HG02852 (cell line): ENCODE data around the gene QPCTL.
A peak's percentile ranks its signal among the peaks of the same experiment; 100 is the strongest.
"Not testable (repeated sequence)": the region's sequence is repeated elsewhere in the genome, so short reads cannot be mapped to it uniquely, and the experiment has no call there.

ENCODE experiments used
- ATAC-seq: cut with Tn5 transposase; IDR thresholded peaks from one replicate; pipeline ENCODE4 v1.9.1; 2021; ENCODE audit warnings: mild to moderate bottlenecking, moderate library complexity; ENCODE audit not compliant: unreplicated experiment

QPCTL gene

DNA sequence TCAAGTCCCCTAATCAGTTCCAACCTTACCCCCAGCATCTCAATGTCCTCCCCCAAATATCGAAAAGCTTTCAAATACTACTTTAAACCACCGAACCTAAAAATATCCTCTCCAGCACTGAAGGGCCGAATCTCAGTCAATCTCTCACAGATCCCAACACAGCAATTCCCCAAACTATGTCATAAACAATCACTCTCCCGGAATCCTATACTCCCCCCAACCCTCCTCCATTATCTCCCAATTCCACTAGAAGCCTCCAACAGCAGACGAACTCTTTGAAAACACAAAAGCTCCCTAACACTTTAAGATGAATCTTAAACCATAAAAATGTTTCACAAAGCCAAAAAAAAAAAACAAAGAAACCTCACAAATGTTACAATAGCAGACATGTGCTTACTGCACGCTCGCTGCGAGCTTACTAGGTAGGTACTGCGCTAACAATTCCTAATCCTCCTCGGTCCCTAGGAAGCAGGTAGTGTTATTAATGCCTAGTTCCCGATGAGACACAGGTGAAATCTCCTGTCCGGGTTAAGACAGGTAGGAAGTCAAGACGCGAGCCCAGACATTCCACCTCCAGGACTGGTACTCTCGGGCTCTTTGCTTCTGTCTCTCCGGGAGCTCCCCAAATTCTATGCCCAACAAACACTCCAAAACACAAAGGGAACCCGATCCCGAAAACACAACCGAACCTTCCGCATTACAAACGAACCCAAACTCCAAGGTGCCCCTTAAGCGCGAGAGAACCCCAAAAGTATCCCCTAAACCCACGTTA lies 24.1 kb downstream of the QPCTL start:
- no peak for ATAC-seq

DNA sequence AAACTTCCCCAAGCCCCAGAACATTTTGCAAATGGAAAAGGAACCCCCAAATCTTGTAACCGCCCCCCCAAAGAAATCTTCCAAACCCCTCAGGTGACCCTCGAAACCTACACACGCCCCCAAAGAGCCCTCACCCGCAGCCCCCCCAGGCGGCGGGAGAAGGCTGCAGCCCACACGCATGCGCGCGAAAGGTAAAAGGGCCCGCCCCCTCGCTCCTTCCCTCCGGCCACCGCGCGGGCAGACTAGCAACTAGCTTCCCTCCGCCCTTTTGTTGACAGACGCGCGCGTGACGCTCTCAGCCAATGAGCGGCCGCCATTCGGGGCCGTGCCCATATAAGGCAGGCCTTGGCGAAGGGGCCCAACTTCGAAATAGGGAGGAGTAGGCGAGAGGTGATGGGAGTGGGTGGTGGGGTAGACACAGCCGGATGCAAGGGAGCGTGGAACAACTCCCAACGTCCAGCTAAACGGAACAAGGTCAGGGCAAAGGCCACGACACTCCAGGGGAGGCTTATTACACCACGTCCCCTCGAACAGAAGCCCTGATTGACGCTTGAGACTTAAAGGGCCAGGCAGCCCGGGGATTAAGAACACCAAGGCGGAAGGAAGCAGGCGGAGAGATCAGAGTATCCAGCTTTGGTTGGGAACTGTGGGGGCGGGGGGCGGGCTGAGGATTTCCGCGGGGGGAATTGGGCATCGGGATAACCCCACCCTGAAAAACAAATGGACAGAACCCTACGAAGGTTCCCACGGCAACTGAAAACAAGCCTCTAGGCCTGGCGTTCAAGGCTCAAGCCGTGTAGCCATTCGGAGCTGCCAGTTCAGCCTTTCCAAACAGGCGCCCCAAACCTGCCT lies 24.9 kb downstream of the QPCTL start:
- ATAC-seq, result peak; percentile 92

DNA sequence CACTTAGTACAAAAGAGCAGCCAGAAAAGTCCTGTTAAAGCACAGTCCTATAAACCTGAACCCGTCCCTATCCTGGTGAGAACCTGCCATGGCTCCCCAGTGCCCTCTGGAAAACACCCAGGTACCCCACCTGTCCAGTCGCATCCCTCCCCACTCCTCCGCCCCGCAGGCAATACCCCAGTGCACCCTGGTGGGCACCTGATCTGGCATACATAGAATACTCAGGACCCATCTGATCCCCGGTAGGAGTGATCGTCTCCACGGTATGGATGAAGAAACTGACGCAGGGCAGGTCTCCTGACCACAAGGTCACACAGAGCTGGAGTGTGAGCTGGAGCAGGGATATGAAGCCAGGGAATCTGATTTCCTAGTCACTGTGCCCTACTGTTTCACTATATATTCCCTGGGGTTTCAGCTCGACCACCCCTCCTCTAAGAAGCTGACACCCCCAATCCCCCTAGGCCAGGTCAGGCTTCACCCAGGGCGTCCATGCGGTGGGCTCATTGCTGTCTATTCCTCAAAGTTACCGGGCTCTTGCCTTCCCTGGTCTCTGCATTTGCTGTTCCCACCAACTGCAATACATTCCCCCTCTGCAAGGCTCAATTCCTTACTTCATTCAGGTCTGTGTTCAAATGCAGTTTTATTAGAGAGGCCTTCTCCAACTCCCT lies 25.7 kb downstream of the QPCTL start:
- no peak for ATAC-seq

DNA sequence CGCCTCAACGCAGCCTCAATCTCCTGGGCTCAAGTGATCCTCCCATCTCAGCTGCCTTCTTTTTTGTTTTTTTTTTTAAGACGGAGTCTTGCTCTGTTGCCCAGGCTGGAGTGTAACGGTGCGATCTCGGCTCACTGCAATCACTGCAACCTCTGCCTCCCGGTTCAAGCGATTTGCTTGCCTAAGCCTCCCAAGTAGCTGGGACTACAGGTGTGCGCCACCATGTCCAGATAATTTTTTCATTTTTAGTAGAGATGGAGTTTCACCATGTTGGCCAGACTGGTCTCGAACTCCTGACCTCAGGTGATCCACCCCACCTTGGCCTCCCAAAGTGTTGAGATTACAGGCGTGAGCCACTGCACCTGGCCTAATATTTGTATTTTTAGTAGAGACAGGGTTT lies 27.6 kb downstream of the QPCTL start:
- not testable (repeated sequence) for ATAC-seq

DNA sequence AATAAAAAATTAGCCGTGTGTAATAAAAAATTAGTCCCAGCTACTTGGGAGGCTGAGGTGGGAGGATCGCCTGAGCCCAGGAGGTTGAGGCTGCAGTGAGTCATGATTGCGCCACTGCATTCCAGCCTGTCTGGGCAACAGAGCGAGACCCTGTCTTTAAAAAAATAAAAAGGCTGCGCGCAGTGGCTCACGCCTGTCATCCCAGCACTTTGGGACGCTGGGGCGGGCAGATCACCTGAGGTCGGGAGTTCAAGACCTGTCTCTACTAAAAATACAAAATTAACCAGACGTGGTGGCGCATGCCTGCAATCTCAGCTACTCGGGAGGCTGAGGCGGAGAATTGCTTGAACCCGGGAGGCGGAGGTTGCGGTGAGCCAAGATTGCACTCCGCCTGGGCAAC lies 36.2 kb downstream of the QPCTL start:
- ATAC-seq, result not testable (repeated sequence)

DNA sequence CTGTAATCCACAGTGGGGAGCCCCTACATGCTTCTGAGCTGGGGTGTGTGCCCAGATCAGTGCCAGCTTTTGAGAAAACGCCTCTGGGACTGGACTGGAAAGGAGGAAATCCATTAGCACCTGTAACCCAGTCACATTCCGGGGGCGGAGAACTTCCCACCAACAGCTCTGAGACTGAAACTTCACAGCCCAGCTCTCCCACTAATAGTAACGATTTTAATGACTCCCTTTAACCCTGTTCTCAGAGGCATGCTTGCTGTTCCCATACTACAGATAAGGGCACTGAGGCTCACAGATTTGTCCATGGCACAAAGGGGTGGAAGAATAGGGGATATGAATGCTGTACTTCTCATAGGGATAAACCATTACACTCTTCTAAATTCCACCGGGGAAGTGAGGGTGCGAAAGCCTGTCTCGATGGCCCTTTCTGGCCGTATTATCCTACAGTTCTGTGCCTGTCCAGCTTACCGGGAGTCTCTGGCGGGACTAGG lies 37.4 kb downstream of the QPCTL start:
- ATAC-seq, result no peak

DNA sequence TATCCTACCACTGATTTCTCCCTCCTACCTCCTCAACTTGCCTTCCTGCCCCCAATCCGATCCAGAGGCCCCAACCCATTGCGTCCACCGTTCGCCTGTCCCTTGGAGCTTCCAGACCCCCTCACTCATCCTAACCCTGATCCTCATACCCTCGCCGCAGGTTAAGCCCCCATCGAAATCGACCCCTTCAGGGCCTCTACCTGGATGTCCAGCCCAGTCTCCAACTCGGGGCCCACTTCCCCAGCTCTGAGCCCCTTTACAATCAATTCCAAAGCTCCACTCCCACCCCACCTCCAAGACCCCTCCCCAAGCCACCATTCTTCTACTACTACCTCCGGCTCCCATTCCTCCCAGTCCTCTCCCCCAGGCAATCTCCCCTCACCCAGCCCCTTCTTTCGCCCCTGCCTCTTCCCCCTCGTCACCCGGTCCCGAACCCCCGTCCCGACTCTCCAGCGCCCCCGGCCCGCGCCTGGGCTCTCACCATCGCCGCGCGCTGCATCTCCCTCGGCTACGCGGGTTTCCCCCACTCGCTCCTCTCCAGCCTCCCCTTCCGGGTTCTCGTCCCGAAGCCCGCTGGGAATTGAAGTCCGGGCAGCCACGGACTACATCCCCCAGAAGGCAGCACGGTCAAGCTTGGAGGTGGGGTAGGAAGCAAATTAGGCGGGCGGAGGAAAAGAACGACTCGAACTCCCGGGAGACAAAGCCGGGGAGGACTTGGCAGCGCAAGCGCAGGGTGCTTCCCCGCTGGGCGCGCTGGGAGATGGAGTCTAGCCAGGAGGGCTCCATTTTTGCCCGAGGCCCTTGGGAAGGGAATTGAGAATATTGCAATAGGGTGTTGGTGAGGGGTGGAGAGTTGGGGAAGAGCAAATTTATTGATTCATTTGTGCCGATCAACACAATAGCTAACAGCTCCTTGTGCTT lies 38.2 kb downstream of the QPCTL start, which contains the start of gene FBXO46:
Gene FBXO46 (minus strand): TSS at position 529 of the 921 bp plus-strand sequence. CDS start 17,401 bp downstream, outside the sequence.
- ATAC-seq, result peak; percentile 83

DNA sequence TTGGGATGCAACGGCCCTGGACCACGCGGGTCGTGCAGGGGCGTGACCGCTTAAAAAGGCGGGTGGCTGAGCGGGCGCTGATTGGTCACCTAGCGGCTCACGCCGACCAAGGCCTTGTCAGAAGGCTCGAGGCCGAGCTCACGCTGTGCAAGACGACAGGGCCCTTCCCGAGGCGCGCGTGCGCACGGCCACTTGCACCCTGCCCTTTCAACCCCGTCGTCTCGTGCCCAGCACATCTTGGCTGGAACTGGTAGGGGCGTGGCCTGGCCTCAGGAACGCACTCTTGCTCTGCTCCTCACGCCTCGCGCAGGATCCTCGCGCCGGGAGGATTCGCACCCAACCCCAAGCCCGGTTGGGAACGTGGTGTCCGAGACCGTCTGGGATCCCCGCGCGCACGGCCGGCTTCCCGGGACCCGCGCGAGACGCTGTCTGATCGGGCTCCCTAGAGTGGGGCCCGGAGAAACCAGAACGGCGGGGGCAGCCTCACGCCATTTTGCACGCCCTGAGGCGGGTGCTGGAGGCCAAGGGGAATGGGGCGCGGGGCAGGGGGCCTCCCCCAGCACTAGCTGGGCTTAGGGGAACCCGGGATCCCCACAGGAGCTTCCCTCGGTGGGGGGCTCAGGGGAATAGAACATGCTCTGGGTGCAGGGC lies 40.8 kb downstream of the QPCTL start, which contains the start of gene MEIOSIN:
Gene MEIOSIN (plus strand): TSS at position 280 of the 651 bp plus-strand sequence. CDS start 1,938 bp downstream, outside the sequence.
- no peak for ATAC-seq

DNA sequence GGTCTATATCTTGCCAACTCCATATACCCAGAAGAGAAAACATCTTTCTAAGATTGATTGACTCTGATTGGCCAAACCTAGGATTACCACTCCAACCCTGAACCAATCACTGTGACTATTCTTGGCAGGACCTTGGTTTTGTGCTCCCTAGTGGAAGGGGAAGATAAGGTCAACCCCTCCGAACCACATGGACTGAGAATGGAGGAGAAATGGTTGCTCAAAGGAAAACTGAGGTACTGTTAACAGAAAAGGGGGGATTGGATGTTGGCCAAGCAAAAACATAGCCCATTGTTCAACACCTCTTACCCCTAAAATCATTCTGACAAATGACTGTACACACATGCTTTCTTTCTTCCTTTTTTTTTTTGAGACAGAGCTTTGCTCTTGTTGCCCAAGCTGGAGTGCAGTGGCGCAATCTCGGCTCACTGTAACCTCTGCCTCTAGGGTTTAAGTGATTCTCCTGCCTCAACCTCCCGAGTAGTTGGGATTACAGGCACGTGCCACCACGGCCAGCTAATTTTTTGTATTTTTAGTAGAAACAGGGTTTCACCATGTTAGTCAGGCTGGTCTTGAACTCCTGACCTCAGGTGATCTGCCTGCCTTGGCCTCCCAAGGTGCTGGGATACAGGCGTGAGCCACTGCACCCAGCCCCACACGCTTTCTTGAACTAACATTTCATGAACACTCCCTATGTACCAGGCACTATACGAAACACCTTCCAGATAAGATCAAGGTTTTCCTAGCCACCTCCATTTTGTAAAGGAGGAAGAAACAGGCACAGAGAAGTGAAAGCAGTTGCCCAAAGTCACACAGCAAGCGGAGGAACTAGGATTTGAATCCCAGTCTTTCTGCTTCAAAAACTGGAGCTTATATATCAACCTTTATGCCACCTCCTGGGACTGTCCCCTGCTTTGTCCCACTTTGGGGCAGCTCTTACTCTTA lies 47.3 kb downstream of the QPCTL start:
- ATAC-seq, result no peak

DNA sequence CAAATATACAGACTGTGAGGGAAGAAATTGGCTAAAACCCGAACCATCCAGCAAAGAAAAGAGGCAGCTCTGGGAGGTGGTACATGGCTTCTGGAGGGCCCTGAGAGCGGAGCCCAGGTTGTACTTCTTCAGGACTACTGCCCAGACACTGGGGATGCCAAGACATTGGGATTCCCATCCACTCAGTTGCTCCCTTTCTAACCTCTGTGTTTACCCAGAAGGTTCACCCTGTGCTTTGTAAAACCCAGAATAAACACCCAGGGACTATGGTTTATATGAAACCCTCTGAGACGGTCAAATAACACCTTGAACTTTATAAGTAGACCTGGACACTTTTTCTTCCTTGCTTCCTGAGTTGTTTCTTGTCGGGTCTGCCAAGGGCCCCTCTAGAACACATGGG lies 50.5 kb downstream of the QPCTL start:
- no peak for ATAC-seq

DNA sequence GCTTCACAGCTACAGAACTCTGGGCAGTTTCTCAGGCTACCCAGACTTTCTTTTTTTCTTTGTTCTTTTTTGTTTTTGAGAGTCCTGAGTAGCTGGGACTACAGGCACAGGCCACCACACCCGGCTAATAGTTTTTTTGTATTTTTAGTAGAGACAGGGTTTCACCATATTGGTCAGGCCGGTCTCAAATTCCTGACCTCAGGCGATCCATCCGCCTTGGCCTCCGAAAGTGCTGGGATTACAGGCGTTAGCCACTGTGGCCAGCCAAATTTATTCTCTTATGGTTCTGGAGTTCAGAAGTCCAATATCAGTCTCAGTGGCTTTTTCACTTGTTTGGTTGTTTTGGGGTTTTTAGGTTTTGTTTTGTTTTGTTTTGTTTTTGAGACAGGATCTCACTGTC lies 53.1 kb downstream of the QPCTL start:
- ATAC-seq, result no peak

DNA sequence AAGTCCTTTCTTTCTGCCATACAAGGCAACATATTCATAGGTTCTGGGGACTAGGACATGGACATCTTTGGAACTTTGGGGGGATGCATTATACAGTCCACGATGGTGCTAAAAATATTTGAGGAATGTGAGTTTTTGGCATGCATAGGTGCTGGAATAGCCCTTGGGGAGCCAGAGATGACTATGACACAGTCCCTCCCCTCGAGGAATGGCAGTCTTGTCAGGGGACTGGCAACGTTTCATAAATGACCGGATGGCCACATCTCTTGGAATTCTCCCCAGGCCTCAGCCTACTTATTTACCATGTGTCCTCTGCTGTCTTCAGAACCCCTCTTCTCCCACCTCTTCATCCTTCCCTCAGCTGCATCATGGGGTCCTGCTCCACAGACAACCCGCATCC lies 54.4 kb downstream of the QPCTL start:
- ATAC-seq, result no peak

DNA sequence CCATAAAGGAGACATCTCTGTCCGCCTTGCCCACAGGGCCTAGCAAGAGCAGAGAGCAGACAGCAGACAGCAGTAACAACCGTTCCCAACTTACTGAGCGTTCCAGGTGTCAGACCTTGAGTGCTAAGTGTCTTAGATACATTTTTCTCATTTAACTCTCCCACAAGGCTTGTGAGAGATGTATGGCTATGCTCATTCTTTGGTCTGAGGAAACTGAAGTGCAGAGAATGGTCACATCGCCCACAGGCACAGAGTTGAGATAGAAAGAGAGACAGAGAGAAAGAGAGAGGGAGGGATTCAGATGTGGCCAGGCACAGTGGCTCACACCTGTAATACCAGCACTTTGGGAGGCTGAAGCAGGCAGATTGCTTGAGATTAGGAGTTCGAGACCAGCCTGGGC lies 55.0 kb downstream of the QPCTL start:
- no peak for ATAC-seq

DNA sequence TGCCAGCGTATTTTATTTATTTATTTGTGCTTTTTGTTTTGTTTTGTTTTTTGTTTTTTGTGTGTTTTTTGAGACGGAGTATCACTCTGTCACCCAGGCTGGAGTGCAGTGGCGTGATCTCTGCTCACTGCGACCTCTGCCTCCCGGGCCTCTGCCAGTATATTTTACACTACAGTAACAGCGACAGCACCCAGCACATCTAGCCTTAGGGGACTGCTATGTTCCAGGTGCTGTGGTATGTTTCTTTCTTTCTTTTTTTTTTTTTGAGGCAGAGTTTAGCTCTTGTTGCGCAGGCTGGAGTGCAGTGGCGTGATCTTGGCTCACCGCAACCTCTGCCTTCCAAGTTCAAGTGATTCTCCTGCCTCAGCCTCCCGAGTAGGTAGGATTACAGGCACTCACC lies 59.0 kb downstream of the QPCTL start:
- not testable (repeated sequence) for ATAC-seq

DNA sequence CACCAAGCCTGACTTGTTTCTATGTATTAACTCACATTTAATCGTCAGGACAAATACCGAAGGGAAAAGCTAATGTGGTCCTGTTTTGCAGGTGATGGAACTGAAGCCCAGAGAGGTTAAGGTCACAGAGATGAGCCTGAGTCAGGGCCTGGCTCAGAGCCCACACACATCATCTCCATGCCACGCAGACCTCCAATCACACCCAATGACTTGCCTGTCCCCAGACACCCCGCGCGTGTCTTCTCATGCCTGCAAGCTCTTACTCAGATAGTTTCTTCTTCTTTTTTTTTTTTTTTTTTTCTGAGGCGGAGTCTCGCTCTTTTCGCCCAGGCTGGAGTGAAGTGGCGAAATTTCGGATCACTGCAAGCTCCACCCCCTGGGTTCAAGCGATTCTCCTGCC lies 60.2 kb downstream of the QPCTL start:
- no peak for ATAC-seq

DNA sequence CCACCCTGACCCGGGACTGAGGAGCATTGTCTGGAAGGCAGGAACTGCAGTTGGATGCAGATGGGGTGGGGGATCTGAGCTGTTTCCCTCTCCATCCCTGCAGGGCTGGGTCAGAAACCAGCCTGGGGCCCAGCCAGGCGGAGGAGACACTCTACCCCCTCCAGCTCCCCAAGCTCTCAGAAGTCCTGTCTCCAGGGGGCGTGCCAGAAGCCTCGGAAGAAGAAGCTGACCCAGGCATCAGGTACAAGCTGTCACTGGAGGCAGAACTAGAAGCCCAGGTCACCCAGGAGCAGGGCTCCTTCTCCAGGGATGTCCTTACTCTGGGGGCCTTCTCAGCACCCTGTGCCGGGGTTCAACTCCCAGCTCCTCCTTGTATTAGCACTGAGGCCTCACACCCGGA lies 61.1 kb downstream of the QPCTL start:
- ATAC-seq, result no peak
